K562 (cell line): ENCODE results near the gene GRM5. TPM values are rescaled to one million over a fixed set of nuclear protein-coding genes. Genes with fewer than 3 reads are reported as not detected.

Experiments
- ATAC-seq: fragments of 200-7000 bp; cut with Tn5 transposase; 3 replicates; pipeline ENCODE4 v1.9.1; 2020; ENCODE audit warnings: moderate library complexity
- BruUV-seq: library from RNA; stranded (reverse); fragments of 400-500 nt; replicated peaks from 2 replicates; lab custom pipeline; 2021; lab: Mats Ljungman, UMichigan
- CTCF ChIA-PET: fragments of 300-600 bp; formaldehyde crosslinking; extraction: SDS; loops from one replicate; lab custom pipeline; 2021; ENCODE audit warnings: low intra/inter-chr PET ratio; lab: Yijun Ruan, JAX
- POLR2A ChIA-PET: fragments of 300-600, 350-650 bp; sonication (Branson Sonifier 250); formaldehyde crosslinking; extraction: SDS; loops from one replicate; lab custom pipeline; 2021; ENCODE audit warnings: antibody characterized with exemption, inconsistent platforms; lab: Yijun Ruan, JAX
- DNase-seq, 4 experiments: peaks; one replicate each; pipeline versions ENCODE4 v3.0.0 to v3.0.0-alpha.2; 2011 to 2018; ENCODE audit warnings: low spot score in 3 of 4, mixed read lengths in 3 of 4; ENCODE audit errors: extremely low read depth in 1 of 4
- FAIRE-seq: peaks from 2 replicates; lab custom pipeline; 2011; peaks lifted over from hg19 to GRCh38; lab: Jason Lieb, UNC
- H2AFZ ChIP-seq: 2 replicates; pipeline ENCODE4 v1.6.0; 2011; ENCODE audit warnings: low read depth, low read length, control low read depth, inconsistent platforms
- H3K27ac ChIP-seq: fragments of 200-600 bp; 3 replicates; pipeline ENCODE4 v1.8.0; 2011; ENCODE audit warnings: low read depth, mild to moderate bottlenecking, control low read depth, inconsistent platforms, low read length, moderate library complexity, mixed read lengths; ENCODE audit errors: extremely low read depth
- H3K27me3 ChIP-seq, 2 experiments: fragments of 300-600 bp in 1 of 2; 2 replicates in 1 of 2; 3 replicates in 1 of 2; pipeline versions ENCODE4 v1.6.0 to v1.8.0; 2011; ENCODE audit warnings: inconsistent platforms in 2 of 2, low read length in 2 of 2, mild to moderate bottlenecking in 1 of 2, mixed read lengths in 1 of 2, moderate library complexity in 1 of 2; ENCODE audit not compliant: control insufficient read depth in 2 of 2, insufficient read depth in 2 of 2
- H3K36me3 ChIP-seq: fragments of 300-600 bp; 3 replicates; pipeline ENCODE4 v1.8.0; 2011; ENCODE audit warnings: mild to moderate bottlenecking, low read length, inconsistent platforms; ENCODE audit not compliant: control insufficient read depth, insufficient read depth
- H3K4me1 ChIP-seq, 2 experiments: fragments of 200-600 bp in 1 of 2; replicated peaks in 1 of 2; 2 replicates in 1 of 2; 3 replicates in 1 of 2; pipeline versions ENCODE4 v1.5.1 to v1.8.0; 2011; ENCODE audit warnings: inconsistent platforms in 2 of 2, low read length in 2 of 2, mild to moderate bottlenecking in 1 of 2, mixed read lengths in 1 of 2, moderate library complexity in 1 of 2; ENCODE audit not compliant: control insufficient read depth in 2 of 2, insufficient read depth in 2 of 2
- H3K4me2 ChIP-seq: 2 replicates; pipeline ENCODE4 v1.6.1; 2011; ENCODE audit warnings: low read length, control low read depth, inconsistent platforms, mixed read lengths; ENCODE audit not compliant: insufficient read depth
- H3K4me3 ChIP-seq: fragments of 200-600 bp; sonication (generic), shearing (Covaris generic); 2 replicates; pipeline ENCODE4 v1.5.1; 2016; ENCODE audit warnings: control low read depth, inconsistent platforms
- H3K79me2 ChIP-seq: fragments of 200-600 bp; 3 replicates; pipeline ENCODE4 v1.8.0; 2011; ENCODE audit warnings: low read length, inconsistent platforms; ENCODE audit not compliant: control insufficient read depth, insufficient read depth
- H3K9ac ChIP-seq, 2 experiments: 2 replicates each; pipeline versions ENCODE4 v1.6.0 to v1.6.1; 2011; ENCODE audit warnings: low read depth in 2 of 2, low read length in 2 of 2, control low read depth in 1 of 2, inconsistent platforms in 1 of 2, mild to moderate bottlenecking in 1 of 2, mixed read lengths in 1 of 2; ENCODE audit not compliant: insufficient read depth in 1 of 2
- H3K9me1 ChIP-seq: one replicate; pipeline ENCODE4 v1.6.0; 2011; ENCODE audit warnings: inconsistent platforms, mild to moderate bottlenecking, low read length, moderate library complexity; ENCODE audit not compliant: control insufficient read depth, insufficient read depth
- H3K9me3 ChIP-seq: replicated peaks from 2 replicates; pipeline ENCODE4 v1.5.1; 2011; ENCODE audit warnings: low read depth, low read length, inconsistent platforms; ENCODE audit not compliant: control insufficient read depth, insufficient read depth
- H4K20me1 ChIP-seq: replicated peaks from 2 replicates; pipeline ENCODE4 v1.6.1; 2011; ENCODE audit warnings: low read length, inconsistent platforms, mixed read lengths; ENCODE audit not compliant: control insufficient read depth, insufficient read depth
- CBX1 ChIP-seq: sonication (generic); IDR thresholded peaks from 2 replicates; pipeline ENCODE4 v1.6.1; 2016; ENCODE audit warnings: antibody characterized with exemption, low read depth, mild to moderate bottlenecking
- GTF2F1 ChIP-seq: IDR thresholded peaks from 2 replicates; pipeline ENCODE4 v1.6.1; 2011; ENCODE audit warnings: low read depth, low read length, improper control_type of control experiment
- KLF6 ChIP-seq: fragments of 250-450 bp; sonication (Bioruptor Pico); IDR thresholded peaks from 2 replicates; pipeline ENCODE4 v1.4.0; 2020; ENCODE audit warnings: mild to moderate bottlenecking, moderate library complexity, borderline replicate concordance
- RFX5 ChIP-seq: IDR thresholded peaks from 2 replicates; pipeline ENCODE4 v1.6.1; 2011; ENCODE audit warnings: low read depth, mild to moderate bottlenecking, improper control_type of control experiment, low read length
- TOE1 ChIP-seq, 2 experiments: fragments of 450-650 bp in 1 of 2; sonication (generic) in 1 of 2; formaldehyde crosslinking in 1 of 2; IDR thresholded peaks; 2 replicates each; pipeline versions ENCODE4 v1.7.1 to v1.8.0; 2016 to 2022; ENCODE audit warnings: borderline replicate concordance in 2 of 2, mild to moderate bottlenecking in 2 of 2, antibody characterized with exemption in 1 of 2, inconsistent platforms in 1 of 2, low read depth in 1 of 2, missing genetic modification reagents in 1 of 2, moderate library complexity in 1 of 2
- ZBTB26 ChIP-seq: fragments of 450-650 bp; formaldehyde crosslinking; IDR thresholded peaks from 2 replicates; pipeline ENCODE4 v1.4.0; 2022; ENCODE audit warnings: missing genetic modification characterization
- ZKSCAN1 ChIP-seq: fragments of 150-350 bp; IDR thresholded peaks from 2 replicates; pipeline ENCODE4 v1.6.1; 2016; ENCODE audit warnings: low read depth, low read length
- ZNF133 ChIP-seq: fragments of 250-450 bp; sonication (Bioruptor Pico); IDR thresholded peaks from 2 replicates; pipeline ENCODE4 v1.4.0; 2020; ENCODE audit warnings: mild to moderate bottlenecking
- ZNF511 ChIP-seq: sonication (generic); formaldehyde crosslinking; IDR thresholded peaks from 2 replicates; pipeline ENCODE4 v1.8.0; 2022; ENCODE audit warnings: mild to moderate bottlenecking, missing genetic modification reagents
- WGBS: fragments of 100-300 bp; shearing (Covaris generic); methylation state at CpG from one replicate; pipeline ENCODE4 v1.1.6; 2016; ENCODE audit warnings: low coverage, mixed read lengths; ENCODE audit not compliant: insufficient coverage; ENCODE audit errors: missing lambda C conversion rate; 5-methylcytosine and 5-hydroxymethylcytosine counted together
- in situ Hi-C: fragments of 300-500 bp; cut with MboI; formaldehyde crosslinking; loops from 4 replicates; pipeline ENCODE4 v1.15.0; 2018; ENCODE audit warnings: inconsistent platforms, mixed read lengths
- intact Hi-C: fragments of 100-400 bp; cut with micrococcal nuclease; formaldehyde crosslinking; loops from 2 replicates; pipeline ENCODE4 v1.14.2; 2022
- polyA plus RNA-seq, 8 experiments: library from polyadenylated mRNA; depleted of rRNA in 4 of 8; stranded (reverse) in 5 of 8; unstranded in 3 of 8; fragments of >200 nt; fragmentation: Nextera tagmentation in 2 of 8; fragmentation: Illumina TruSeq in 1 of 8; extraction: Ambion mirVana in 2 of 8; extraction: Trizol in 1 of 8; gene quantifications; 2 replicates each; pipeline versions ENCODE4 v1.2.1 to v1.2.3, GENCODE V29; 2011 to 2014; ENCODE audit warnings: inconsistent platforms in 1 of 8, missing spikeins in 1 of 8
- total RNA-seq, 7 experiments: library from RNA; depleted of rRNA in 6 of 7; stranded (reverse); fragments of >200 nt in 6 of 7; fragmentation: Illumina TruSeq in 2 of 7; extraction: Trizol in 2 of 7; gene quantifications; 2 replicates each; pipeline versions ENCODE4 v1.2.1 to v1.2.3, GENCODE V29; 2011 to 2021; ENCODE audit warnings: low replicate concordance in 1 of 7

Gene GRM5
- total and polyA plus RNA-seq, 9 of the 15 experiments (the other 6 are each of a cell fraction or from before 2014, with no cell fraction given) = not detected

GRCh38 chr11:88799771-88800500 lies 265.8 kb downstream of the GRM5 start:
- H2AFZ ChIP-seq = no peak overlapping the region
- 0 out of 2 replicates have a peak, but pooled peaks cover 2% of the 10 kb centered on the region for H3K9me3 ChIP-seq
- CTCF ChIA-PET = no interaction called here
- no peak for DNase-seq
- no peaks in the 10 kb centered on the region for H3K4me1 ChIP-seq
- POLR2A ChIA-PET = interaction anchor here (0.6 kb wide), 1 partner anchor 37 kb away, joined by 3 read pairs; no protein-coding TSS in a partner anchor
- H4K20me1 ChIP-seq = no peaks in the 10 kb centered on the region
- no peak overlapping the region for H3K4me2 ChIP-seq
- in situ Hi-C loops (no loop called here), intact Hi-C loops (no loop called here)
- H3K79me2 ChIP-seq = no peaks in the 10 kb centered on the region
- no peak overlapping the region for H3K4me3 ChIP-seq
- no peaks in the 10 kb centered on the region for H3K9me1 ChIP-seq
- no peak for TF ChIP-seq ZNF133
- no peak for TF ChIP-seq RFX5
- no peak for TF ChIP-seq KLF6 (CRISPR knock-in tag)
- no peak for TF ChIP-seq ZNF511 (CRISPR knock-in tag)
- TF ChIP-seq ZKSCAN1 = no peak
- TF ChIP-seq TOE1 (IDR thresholded peaks at IDR 0.05; ENCODE audit: borderline replicate concordance) = no peak
- no peak for TF ChIP-seq TOE1 (CRISPR knock-in tag; IDR thresholded peaks at IDR 0.05; ENCODE audit: borderline replicate concordance, low read depth)
- no peak for TF ChIP-seq ZBTB26
- no peak for TF ChIP-seq CBX1
- no peak for TF ChIP-seq GTF2F1
- no peaks in the 10 kb centered on the region for H3K27me3 ChIP-seq
- WGBS = 6% methylated on average over 1 of the region's 1 CpG
- no peak overlapping the region for H3K27ac ChIP-seq
- BruUV-seq = no TSS peak
- ATAC-seq = no peak
- FAIRE-seq = no peak
- H3K9ac ChIP-seq = no peak overlapping the region
- H3K36me3 ChIP-seq = no peaks in the 10 kb centered on the region
